ENCODE data around the gene TGFBR3.

DNA sequence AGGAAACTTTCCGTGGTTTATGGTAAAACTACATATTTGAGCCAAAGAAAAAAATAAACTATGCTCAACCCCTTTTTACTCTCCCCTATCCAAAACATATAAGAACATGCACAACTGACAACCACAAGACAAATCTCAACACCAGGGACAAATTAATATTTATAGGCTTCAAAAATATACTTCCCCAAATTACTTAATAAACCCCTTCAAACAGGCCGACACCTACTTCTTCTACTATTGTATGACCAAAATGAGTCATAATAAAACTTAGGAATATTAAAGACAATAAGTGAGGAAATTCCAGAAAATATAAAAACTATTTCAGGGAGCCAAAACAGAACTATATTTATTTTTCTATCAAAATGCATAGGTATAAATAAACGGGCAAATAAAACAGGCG lies 71.5 kb downstream of the TGFBR3 start:
- TF ChIP-seq EZH2 (IDR thresholded peaks at IDR 0.05; ENCODE audit: borderline replicate concordance, low read depth, low read length, severe bottlenecking), result no peak
- TF ChIP-seq CTCF (IDR thresholded peaks at IDR 0.05; ENCODE audit: borderline replicate concordance, extremely low read depth, low read length, poor library complexity, severe bottlenecking), result no peak

Measured in DND-41 (cell line).